ENCODE measurements around the gene DISC1. TPM values are rescaled to one million over a fixed set of nuclear protein-coding genes. Genes with fewer than 3 reads are reported as not detected.

The DISC1 gene
- total and polyA plus RNA-seq, 2 donors (not counting 3 experiments of a cell fraction or from before 2014, with no cell fraction given): 3.3 to 14.7 TPM

GRCh38 chr1:232040260-232040659 lies 413.7 kb downstream of the DISC1 start:
- CTCF ChIA-PET: no interaction called here
- BruUV-seq (replicated peaks): no TSS peak
- Histone ChIP-seq H3K4me3 (replicated peaks in 1 of 3; ENCODE audit: insufficient read depth in 1 of 3, low read depth in 1 of 3, low read length in 3 of 3) (no peak overlapping the region), H3K4me1 (ENCODE audit: control insufficient read depth, extremely low read depth, insufficient read depth, low read length) (peaks cover 8% of the 10 kb centered on the region), H2AFZ (ENCODE audit: low read depth, low read length) (no peak overlapping the region), H3K36me3 (ENCODE audit: control insufficient read depth in 2 of 2, extremely low read depth in 1 of 2, insufficient read depth in 2 of 2, low read length in 2 of 2) (no peaks in the 10 kb centered on the region), H3K27ac (ENCODE audit: insufficient read depth, low read depth, low read length) (no peak overlapping the region), H3K27me3 (ENCODE audit: control insufficient read depth in 2 of 2, insufficient read depth in 2 of 2, low read length in 2 of 2) (no peaks in the 10 kb centered on the region), H3K79me2 (ENCODE audit: control insufficient read depth, insufficient read depth, low read length) (no peaks in the 10 kb centered on the region), H3K9me3 (replicated peaks; ENCODE audit: control insufficient read depth, insufficient read depth, low read length) (no peaks in the 10 kb centered on the region), H3K9me1 (replicated peaks; ENCODE audit: control insufficient read depth, extremely low read depth, insufficient read depth, low read length) (no peaks in the 10 kb centered on the region), H3K9ac (replicated peaks; ENCODE audit: extremely low read depth, insufficient read depth, low read length) (no peak overlapping the region), H4K20me1 (replicated peaks; ENCODE audit: control insufficient read depth, extremely low read depth, insufficient read depth, low read length) (no peaks in the 10 kb centered on the region), H3K4me2 (ENCODE audit: insufficient read depth, low read length) (no peak overlapping the region)
- POLR2A ChIA-PET: no interaction called here
- FAIRE-seq (no peak), DNase-seq (ENCODE audit: low read depth, low spot score) (no peak)
- dilution Hi-C loops (cut with MboI; ENCODE audit: extremely low pct_ligation_motif_present, low sequenced_read_pairs) (no loop called here), intact Hi-C loops (cut with micrococcal nuclease) (no loop called here)
- TF ChIP-seq POLR2A (IDR thresholded peaks at IDR 0.05; ENCODE audit: low read depth, low read length) (no peak), MYC (IDR thresholded peaks at IDR 0.05; ENCODE audit: low read depth, low read length) (no peak), POLR2AphosphoS5 (IDR thresholded peaks at IDR 0.05; ENCODE audit: insufficient read depth, low read depth, low read length) (no peak), GATA2 (IDR thresholded peaks at IDR 0.05; ENCODE audit: insufficient read depth, insufficient read length, low read depth, low read length) (no peak), CTCF (IDR thresholded peaks at IDR 0.05; ENCODE audit: extremely low read depth in 1 of 2, insufficient read depth in 1 of 2, low read depth in 1 of 2, low read length in 2 of 2) (no peak), EZH2 (IDR thresholded peaks at IDR 0.05; ENCODE audit: borderline replicate concordance, low read depth, low read length, severe bottlenecking) (no peak), FOS (IDR thresholded peaks at IDR 0.05; ENCODE audit: borderline replicate concordance, insufficient read depth, low read length) (no peak), JUN (IDR thresholded peaks at IDR 0.05; ENCODE audit: borderline replicate concordance, insufficient read depth, insufficient read length, low read depth) (no peak)
- TF ChIP-seq, protein P1, sequence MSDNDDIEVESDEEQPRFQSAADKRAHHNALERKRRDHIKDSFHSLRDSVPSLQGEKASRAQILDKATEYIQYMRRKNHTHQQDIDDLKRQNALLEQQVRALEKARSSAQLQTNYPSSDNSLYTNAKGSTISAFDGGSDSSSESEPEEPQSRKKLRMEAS (IDR thresholded peaks at IDR 0.05; ENCODE audit: insufficient read depth, insufficient read length): no peak
